HUES6 (cell line): ENCODE measurements around the gene FEM1A.
"Not testable (repeated sequence)": the region's sequence is repeated elsewhere in the genome, so short reads cannot be mapped to it uniquely, and the experiment has no call there.

ENCODE experiments used
- H3K27ac ChIP-seq: 2 replicates; pipeline ENCODE4 v1.7.0; 2013; ENCODE audit warnings: low read depth, mild to moderate bottlenecking, low read length, inconsistent platforms
- H3K27me3 ChIP-seq: 2 replicates; pipeline ENCODE4 v1.6.1; 2013; ENCODE audit warnings: low read length; ENCODE audit not compliant: control insufficient read depth, insufficient read depth
- H3K36me3 ChIP-seq: 2 replicates; pipeline ENCODE4 v1.6.1; 2013; ENCODE audit warnings: low read length; ENCODE audit not compliant: control insufficient read depth, insufficient read depth
- H3K4me1 ChIP-seq: 2 replicates; pipeline ENCODE4 v1.6.1; 2013; ENCODE audit warnings: low read length; ENCODE audit not compliant: control insufficient read depth, insufficient read depth
- H3K4me3 ChIP-seq: 2 replicates; pipeline ENCODE4 v1.5.1; 2013; ENCODE audit warnings: low read depth, low read length
- H3K9ac ChIP-seq: one replicate; pipeline ENCODE4 v1.6.1; 2013; ENCODE audit warnings: mild to moderate bottlenecking, low read length
- H3K9me3 ChIP-seq: 2 replicates; pipeline ENCODE4 v1.6.1; 2013; ENCODE audit warnings: low read depth, low read length; ENCODE audit not compliant: control insufficient read depth, insufficient read depth

The FEM1A gene

GRCh38 chr19:4816202-4816949 lies 24.8 kb downstream of the FEM1A start:
- Histone ChIP-seq H3K9ac (no peak overlapping the region), H3K36me3 (no peaks in the 10 kb centered on the region), H3K27ac (no peak overlapping the region), H3K9me3 (peaks cover 3% of the 10 kb centered on the region; the same call in 1 of the 2 replicates), H3K4me1 (no peaks in the 10 kb centered on the region), H3K4me3 (no peak overlapping the region), H3K27me3 (peaks cover 7% of the 10 kb centered on the region)

- no peak overlapping the region for H3K27ac ChIP-seq
- no peaks in the 10 kb centered on the region for H3K4me1 ChIP-seq
- no peak overlapping the region for H3K9ac ChIP-seq
- H3K27me3 ChIP-seq, result peaks cover 7% of the 10 kb centered on the region
- H3K9me3 ChIP-seq, result peaks cover 3% of the 10 kb centered on the region; the same call in 1 of the 2 replicates
- no peak overlapping the region for H3K4me3 ChIP-seq
- no peaks in the 10 kb centered on the region for H3K36me3 ChIP-seq
These were observed 25.4 kb downstream of the FEM1A start for GRCh38 chr19:4816950-4817278.

GRCh38 chr19:4817467-4818277 lies 26.1 kb downstream of the FEM1A start:
- no peak overlapping the region for H3K9ac ChIP-seq
- H3K27ac ChIP-seq, result no peak overlapping the region

GRCh38 chr19:4821265-4821664 lies 29.7 kb downstream of the FEM1A start:
- no peaks in the 10 kb centered on the region for H3K4me1 ChIP-seq
- no peak overlapping the region for H3K9ac ChIP-seq
- no peaks in the 10 kb centered on the region for H3K36me3 ChIP-seq
- no peaks in the 10 kb centered on the region for H3K9me3 ChIP-seq
- no peak overlapping the region for H3K27ac ChIP-seq
- no peak overlapping the region for H3K4me3 ChIP-seq
- H3K27me3 ChIP-seq, result peaks cover 7% of the 10 kb centered on the region

More at GRCh38 chr19:4817467-4818277, 26.1 kb downstream of the FEM1A start:
- no peaks in the 10 kb centered on the region for H3K36me3 ChIP-seq
- H3K4me3 ChIP-seq, result no peak overlapping the region
- H3K4me1 ChIP-seq, result no peaks in the 10 kb centered on the region
- peaks cover 7% of the 10 kb centered on the region for H3K27me3 ChIP-seq
- peaks cover 3% of the 10 kb centered on the region; the same call in 1 of the 2 replicates for H3K9me3 ChIP-seq

- H3K27me3 ChIP-seq, H3K4me3 ChIP-seq, H3K4me1 ChIP-seq, H3K36me3 ChIP-seq, H3K9ac ChIP-seq, H3K9me3 ChIP-seq, H3K27ac ChIP-seq: not testable (repeated sequence)
These were observed 30.8 kb downstream of the FEM1A start for GRCh38 chr19:4822354-4822753.

- no peaks in the 10 kb centered on the region for H3K27me3 ChIP-seq
- H3K9ac ChIP-seq, result no peak overlapping the region
- no peaks in the 10 kb centered on the region for H3K9me3 ChIP-seq
- no peak overlapping the region for H3K27ac ChIP-seq
- no peaks in the 10 kb centered on the region for H3K36me3 ChIP-seq
- no peaks in the 10 kb centered on the region for H3K4me1 ChIP-seq
- no peak overlapping the region for H3K4me3 ChIP-seq
These were observed 32.0 kb downstream of the FEM1A start for GRCh38 chr19:4823577-4823976.

GRCh38 chr19:4829001-4829712 lies 37.6 kb downstream of the FEM1A start:
- Histone ChIP-seq H3K27ac (no peak overlapping the region), H3K9ac (no peak overlapping the region), H3K27me3 (peaks cover 17% of the 10 kb centered on the region)

GRCh38 chr19:4830332-4830731 lies 38.8 kb downstream of the FEM1A start:
- H3K27ac ChIP-seq, result no peak overlapping the region
- no peaks in the 10 kb centered on the region for H3K4me1 ChIP-seq
- no peak overlapping the region for H3K4me3 ChIP-seq
- H3K36me3 ChIP-seq, result no peaks in the 10 kb centered on the region
- H3K9me3 ChIP-seq, result no peaks in the 10 kb centered on the region
- H3K9ac ChIP-seq, result no peak overlapping the region
- peaks cover 17% of the 10 kb centered on the region for H3K27me3 ChIP-seq

More at GRCh38 chr19:4829001-4829712, 37.6 kb downstream of the FEM1A start:
- Histone ChIP-seq H3K4me3 (no peak overlapping the region), H3K36me3 (no peaks in the 10 kb centered on the region), H3K9me3 (no peaks in the 10 kb centered on the region), H3K4me1 (no peaks in the 10 kb centered on the region)

- peak overlapping the region; percentile 72 for H3K4me3 ChIP-seq
- no peak overlapping the region for H3K27ac ChIP-seq
- no peak overlapping the region for H3K9ac ChIP-seq
These were observed 39.3 kb downstream of the FEM1A start for GRCh38 chr19:4830768-4831265.

GRCh38 chr19:4831304-4831978 lies 39.9 kb downstream of the FEM1A start, which contains the start of gene TICAM1:
Gene TICAM1, minus strand, starts transcription at chr19:4831712. Its CDS starts 13,335 bp downstream, at chr19:4818377.
- Histone ChIP-seq H3K27me3 (peaks cover 17% of the 10 kb centered on the region), H3K9me3 (no peaks in the 10 kb centered on the region)

More at GRCh38 chr19:4830768-4831265, 39.3 kb downstream of the FEM1A start:
- no peaks in the 10 kb centered on the region for H3K36me3 ChIP-seq
- H3K27me3 ChIP-seq, result peaks cover 17% of the 10 kb centered on the region
- H3K9me3 ChIP-seq, result no peaks in the 10 kb centered on the region
- H3K4me1 ChIP-seq, result no peaks in the 10 kb centered on the region

More at GRCh38 chr19:4831304-4831978, 39.9 kb downstream of the FEM1A start, which contains the start of gene TICAM1:
- Histone ChIP-seq H3K27ac (no peak within 1 kb of the TSS), H3K4me3 (peak within 1 kb of the TSS; percentile 72), H3K9ac (peak within 1 kb of the TSS; percentile 3), H3K4me1 (no peaks in the 10 kb centered on the region), H3K36me3 (no peaks in the 10 kb centered on the region)
